ENCODE data around the gene RGS1. TPM values are rescaled to one million over a fixed set of nuclear protein-coding genes. Genes with fewer than 3 reads are reported as not detected.
A peak's percentile ranks its signal among the peaks of the same experiment; 100 is the strongest.

The RGS1 gene
- total and polyA plus RNA-seq, 2 experiments from 2014 or later, result not detected

GRCh38 chr1:192573499-192573898, 2.1 kb upstream of the RGS1 start:
- Histone ChIP-seq H3K9ac (no peak overlapping the region), H3K27ac (no peak overlapping the region), H3K9me2 (ENCODE audit: insufficient read depth) (no peaks in the 10 kb centered on the region), H3K4me3 (no peak overlapping the region), H4K20me1 (ENCODE audit: insufficient read depth) (no peaks in the 10 kb centered on the region), H3F3A (ENCODE audit: insufficient read depth) (peaks cover 6% of the 10 kb centered on the region; the same call in 1 of the 2 replicates), H3K4me1 (ENCODE audit: insufficient read depth) (no peaks in the 10 kb centered on the region), H3K4me2 (ENCODE audit: unreplicated experiment) (no peak overlapping the region), H3K36me3 (ENCODE audit: low read depth) (no peaks in the 10 kb centered on the region), H3K27me3 (replicated peaks; ENCODE audit: insufficient read depth) (no peaks in the 10 kb centered on the region), H3K9me3 (ENCODE audit: low read depth) (no peaks in the 10 kb centered on the region), H2AFZ (no peak overlapping the region), H3K79me2 (ENCODE audit: insufficient read depth) (no peaks in the 10 kb centered on the region)
- 97 to 100% methylated on average over 1 of the region's 1 CpG for WGBS, 2 experiments (ENCODE audit: low coverage in 1 of 2, low lambda C conversion rate in 2 of 2, missing lambda C conversion rate in 2 of 2)
- in situ Hi-C loops (cut with MboI), result no loop called here
- peak; percentile 76 for DNase-seq
- TF ChIP-seq EZH2 (IDR thresholded peaks at IDR 0.05; ENCODE audit: insufficient read depth, poor library complexity, severe bottlenecking), result no peak

DNA sequence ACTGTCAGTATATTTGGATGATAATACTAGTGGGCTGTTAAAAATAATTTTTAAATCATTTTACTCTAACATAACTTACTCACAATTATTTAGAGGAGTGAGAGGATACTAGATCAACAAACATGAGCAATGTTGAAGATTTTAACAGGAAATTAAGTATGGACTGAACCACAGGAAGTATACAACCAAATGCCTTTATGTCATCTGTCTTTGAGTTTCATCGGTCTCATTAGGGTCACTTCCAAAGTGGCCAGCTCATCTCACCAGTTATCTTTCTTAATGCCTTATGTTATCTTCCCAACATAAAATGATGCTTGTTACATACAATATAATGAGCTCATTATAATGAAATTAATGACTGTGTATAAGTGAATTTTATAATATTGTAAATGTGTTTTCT, 1.5 kb upstream of the RGS1 start:
- no peak for DNase-seq
- no peak overlapping the region for H2AFZ ChIP-seq
- no peaks in the 10 kb centered on the region for H3K36me3 ChIP-seq (ENCODE audit: low read depth)
- no peaks in the 10 kb centered on the region for H3K79me2 ChIP-seq (ENCODE audit: insufficient read depth)
- H3K27me3 ChIP-seq (replicated peaks; ENCODE audit: insufficient read depth), result no peaks in the 10 kb centered on the region
- H3K9ac ChIP-seq, result no peak overlapping the region
- no peak overlapping the region for H3K4me2 ChIP-seq (ENCODE audit: unreplicated experiment)
- no peaks in the 10 kb centered on the region for H3K9me3 ChIP-seq (ENCODE audit: low read depth)
- H3K27ac ChIP-seq, result no peak overlapping the region
- H3K4me1 ChIP-seq (ENCODE audit: insufficient read depth), result peaks cover 4% of the 10 kb centered on the region
- in situ Hi-C loops (cut with MboI), result no loop called here
- TF ChIP-seq EZH2phosphoT487 (IDR thresholded peaks at IDR 0.05; ENCODE audit: insufficient read depth, low read depth), result no peak
- TF ChIP-seq EZH2 (IDR thresholded peaks at IDR 0.05; ENCODE audit: insufficient read depth, poor library complexity, severe bottlenecking), result no peak
- H4K20me1 ChIP-seq (ENCODE audit: insufficient read depth), result no peaks in the 10 kb centered on the region
- no peak overlapping the region for H3K4me3 ChIP-seq
- 93 to 98% methylated on average over 1 of the region's 1 CpG for WGBS, 2 experiments (ENCODE audit: low coverage in 1 of 2, low lambda C conversion rate in 2 of 2, missing lambda C conversion rate in 2 of 2)
- H3F3A ChIP-seq (ENCODE audit: insufficient read depth), result peaks cover 6% of the 10 kb centered on the region; the same call in 1 of the 2 replicates
- no peaks in the 10 kb centered on the region for H3K9me2 ChIP-seq (ENCODE audit: insufficient read depth)

DNA sequence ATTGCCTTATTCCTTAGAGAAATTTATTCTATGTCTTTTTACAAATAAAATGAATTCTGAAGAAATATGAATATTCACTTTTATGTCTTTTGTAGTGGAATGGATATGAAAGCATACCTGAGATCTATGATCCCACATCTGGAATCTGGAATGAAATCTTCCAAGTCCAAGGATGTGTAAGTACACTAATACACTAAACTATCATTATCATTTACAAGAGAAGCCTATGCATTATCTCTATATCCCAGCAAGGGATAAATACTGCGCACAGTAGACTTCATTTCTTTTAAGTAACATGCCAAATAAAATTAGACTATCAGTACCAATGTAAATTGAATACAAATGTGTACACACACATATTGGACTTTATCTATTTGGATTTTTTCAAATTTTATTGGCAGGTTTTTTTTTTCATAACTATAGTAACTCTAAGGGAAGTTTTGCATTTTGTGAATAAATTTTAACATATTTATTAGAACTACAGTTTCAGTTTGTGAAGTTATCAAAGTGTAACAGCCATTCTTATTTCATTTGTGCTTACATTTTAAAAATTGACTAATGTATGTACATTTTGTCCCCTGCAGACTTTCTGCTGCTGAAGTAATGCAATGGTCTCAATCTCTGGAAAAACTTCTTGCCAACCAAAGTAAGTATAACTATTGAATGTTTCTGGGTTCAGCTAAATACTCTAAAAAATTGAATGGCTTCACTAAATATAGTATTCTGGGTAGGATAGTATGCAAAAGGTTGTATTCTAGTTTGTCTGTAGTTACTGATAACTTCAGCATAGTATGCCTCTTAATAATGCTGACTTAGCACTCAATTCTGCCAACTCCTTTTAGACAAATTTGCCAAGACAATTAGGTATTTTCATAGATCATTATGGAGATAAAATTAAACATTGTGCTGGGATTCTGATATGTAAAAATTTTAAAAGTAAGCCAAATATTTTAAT, 894 bp downstream of the RGS1 start:
- H3K79me2 ChIP-seq (ENCODE audit: insufficient read depth), result no peaks in the 10 kb centered on the region
- no peak overlapping the region for H2AFZ ChIP-seq
- TF ChIP-seq EZH2 (IDR thresholded peaks at IDR 0.05; ENCODE audit: insufficient read depth, poor library complexity, severe bottlenecking), result no peak
- no peaks in the 10 kb centered on the region for H3K27me3 ChIP-seq (replicated peaks; ENCODE audit: insufficient read depth)
- no peak overlapping the region for H3K4me2 ChIP-seq (ENCODE audit: unreplicated experiment)
- H3K4me3 ChIP-seq, result no peak overlapping the region
- H3K9ac ChIP-seq, result no peak overlapping the region
- in situ Hi-C loops (cut with MboI), result no loop called here
- peaks cover 10% of the 10 kb centered on the region for H3K4me1 ChIP-seq (ENCODE audit: insufficient read depth)
- DNase-seq, result no peak
- 97 to 100% methylated on average over 1 of the region's 1 CpG for WGBS, 2 experiments (ENCODE audit: low coverage in 1 of 2, low lambda C conversion rate in 2 of 2, missing lambda C conversion rate in 2 of 2)
- no peaks in the 10 kb centered on the region for H3K9me2 ChIP-seq (ENCODE audit: insufficient read depth)
- no peaks in the 10 kb centered on the region for H3K36me3 ChIP-seq (ENCODE audit: low read depth)
- no peaks in the 10 kb centered on the region for H3K9me3 ChIP-seq (ENCODE audit: low read depth)
- H4K20me1 ChIP-seq (ENCODE audit: insufficient read depth), result no peaks in the 10 kb centered on the region
- no peak overlapping the region for H3K27ac ChIP-seq
- peaks cover 6% of the 10 kb centered on the region; the same call in 1 of the 2 replicates for H3F3A ChIP-seq (ENCODE audit: insufficient read depth)

- no peaks in the 10 kb centered on the region for H4K20me1 ChIP-seq (ENCODE audit: insufficient read depth)
- 97 to 100% methylated on average over 2 of the region's 2 CpGs for WGBS, 2 experiments (ENCODE audit: low coverage in 1 of 2, low lambda C conversion rate in 2 of 2, missing lambda C conversion rate in 2 of 2)
- no peak overlapping the region for H3K27ac ChIP-seq
- no peak overlapping the region for H3K4me2 ChIP-seq (ENCODE audit: unreplicated experiment)
- no peaks in the 10 kb centered on the region for H3K9me3 ChIP-seq (ENCODE audit: low read depth)
- H3K9me2 ChIP-seq (ENCODE audit: insufficient read depth), result no peaks in the 10 kb centered on the region
- no peak overlapping the region for H3K9ac ChIP-seq
- H3K4me1 ChIP-seq (ENCODE audit: insufficient read depth), result peaks cover 10% of the 10 kb centered on the region
- H3K79me2 ChIP-seq (ENCODE audit: insufficient read depth), result no peaks in the 10 kb centered on the region
- H2AFZ ChIP-seq, result no peak overlapping the region
- peaks cover 6% of the 10 kb centered on the region; the same call in 1 of the 2 replicates for H3F3A ChIP-seq (ENCODE audit: insufficient read depth)
- TF ChIP-seq EZH2 (IDR thresholded peaks at IDR 0.05; ENCODE audit: insufficient read depth, poor library complexity, severe bottlenecking), result no peak
- no peak for TF ChIP-seq EZH2phosphoT487 (IDR thresholded peaks at IDR 0.05; ENCODE audit: insufficient read depth, low read depth)
- H3K4me3 ChIP-seq, result no peak overlapping the region
- in situ Hi-C loops (cut with MboI), result no loop called here
- no peaks in the 10 kb centered on the region for H3K36me3 ChIP-seq (ENCODE audit: low read depth)
- no peak for DNase-seq
- no peaks in the 10 kb centered on the region for H3K27me3 ChIP-seq (replicated peaks; ENCODE audit: insufficient read depth)
Measured at GRCh38 chr1:192577145-192578140, 1.9 kb downstream of the RGS1 start.
